ENCODE measurements around the gene PPARA. TPM values are rescaled to one million over a fixed set of nuclear protein-coding genes. Genes with fewer than 3 reads are reported as not detected.

The PPARA gene
- 10.0 and 18.1 TPM in 2 replicates for total RNA-seq (2014; rRNA removed; shearing (Covaris generic))

- DNase-seq (ENCODE audit: low read depth): peak; percentile 72
These were observed at the start of gene PPARA for GRCh38 chr22:46150034-46150654. PPARA (plus strand) TSS chr22:46150526; CDS start chr22:46198384, 47,858 bp downstream.

GRCh38 chr22:46102159-46102558 is 48.2 kb upstream of the PPARA start:
- DNase-seq (ENCODE audit: low read depth): no peak

DNA sequence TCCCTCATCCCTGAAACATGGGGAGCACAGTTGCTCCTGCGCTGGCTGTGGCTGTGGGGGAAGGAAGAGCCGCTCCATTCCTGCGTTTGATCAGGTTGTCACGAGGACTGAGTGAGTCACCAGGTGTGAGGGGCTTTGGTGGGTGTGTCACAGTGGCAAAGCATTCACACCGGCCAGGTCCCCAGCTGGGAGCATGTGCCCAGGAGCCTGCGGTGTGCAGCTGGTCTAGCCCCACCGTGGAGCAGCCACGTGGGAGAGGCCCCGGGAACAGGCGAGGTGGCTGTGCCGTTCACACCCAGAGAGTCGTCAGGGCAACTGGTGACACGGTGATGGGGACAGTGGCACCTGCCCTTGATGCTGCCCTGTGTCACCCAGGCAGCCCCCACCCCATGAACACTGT is 47.6 kb upstream of the PPARA start:
- DNase-seq (ENCODE audit: low read depth): no peak

DNA sequence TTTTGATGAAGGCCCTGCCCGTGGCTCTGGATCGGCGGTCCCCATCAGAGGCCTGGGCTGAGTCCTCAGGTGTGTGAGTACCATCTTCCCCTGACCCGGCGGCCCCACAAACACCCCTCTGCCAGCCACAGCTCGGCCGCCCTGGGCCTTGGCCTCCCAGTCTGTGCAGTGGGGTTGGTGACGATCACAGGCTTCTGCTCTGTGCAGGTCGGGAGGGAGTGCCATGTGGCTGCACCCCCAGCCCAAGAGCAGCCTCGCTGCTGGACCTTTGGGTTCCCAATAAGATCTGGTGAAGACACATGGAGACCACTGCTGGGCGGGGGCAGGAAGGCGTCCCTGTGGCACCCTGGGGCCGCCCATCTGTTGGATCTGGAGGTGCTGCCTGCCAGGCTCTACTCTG is 47.1 kb upstream of the PPARA start:
- DNase-seq (ENCODE audit: low read depth): no peak

DNA sequence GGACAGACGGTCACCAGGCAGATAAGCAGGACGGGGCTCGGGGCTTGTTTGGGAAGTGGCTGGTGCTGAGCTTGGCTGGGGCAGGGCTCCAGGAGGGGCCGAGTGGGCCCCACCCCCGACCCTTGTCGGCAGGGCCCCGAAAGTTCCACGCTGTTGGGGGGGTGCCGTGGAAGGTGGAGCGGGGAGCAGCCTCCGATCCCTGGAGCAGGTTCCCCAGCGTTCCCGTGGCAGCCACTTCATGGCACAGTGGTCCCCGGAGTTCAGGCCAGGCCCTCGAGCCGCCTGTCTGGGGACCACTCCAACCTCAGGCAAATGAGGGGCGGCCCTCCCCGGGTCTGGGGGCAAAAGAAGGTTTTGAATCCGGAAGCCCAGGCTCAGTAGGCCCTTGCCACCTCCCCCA is 46.7 kb upstream of the PPARA start:
- DNase-seq (ENCODE audit: low read depth): no peak

GRCh38 chr22:46104170-46104880 is 46.0 kb upstream of the PPARA start:
- no peak for DNase-seq (ENCODE audit: low read depth)

- no peak for DNase-seq (ENCODE audit: low read depth)
These were observed 45.3 kb upstream of the PPARA start for GRCh38 chr22:46104881-46105493.

- DNase-seq (ENCODE audit: low read depth): peak; percentile 50
These were observed 44.6 kb upstream of the PPARA start for GRCh38 chr22:46105494-46106278.

DNA sequence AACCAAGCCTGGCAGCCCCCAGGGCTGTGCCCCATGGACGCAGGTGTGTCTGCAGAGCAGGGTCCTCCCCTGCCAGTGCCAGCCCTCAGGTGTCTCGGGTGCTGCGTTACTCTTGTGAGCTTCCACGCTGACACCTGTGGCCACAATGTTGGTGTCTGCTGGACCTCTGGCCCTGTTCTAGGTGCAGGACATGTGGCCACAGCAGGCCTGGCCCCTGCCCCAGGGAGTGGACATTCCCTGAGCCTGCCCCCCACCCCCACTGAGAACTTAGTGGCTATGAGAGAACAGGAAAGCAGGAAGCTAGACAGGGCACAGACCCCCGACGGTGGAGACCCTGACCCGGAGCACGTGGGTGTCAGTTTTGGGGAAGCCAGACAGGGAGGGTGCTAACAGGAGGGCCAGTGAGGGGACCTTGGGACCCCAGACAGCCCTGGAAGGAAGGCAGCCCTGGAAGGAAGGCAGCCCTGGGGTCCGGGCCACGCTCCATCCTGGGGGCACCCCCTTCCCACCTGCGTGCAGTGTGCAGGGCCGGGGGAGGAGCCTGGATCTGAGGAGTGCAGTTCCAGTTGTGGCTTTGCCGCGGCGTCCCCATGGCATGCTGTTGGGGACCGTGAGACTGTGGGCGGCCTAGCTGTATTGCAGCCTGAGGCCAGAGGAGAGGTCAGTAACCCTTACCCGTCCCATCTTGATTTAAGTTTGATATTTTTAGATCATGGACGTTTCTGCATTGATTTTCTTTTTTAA is 43.9 kb upstream of the PPARA start:
- DNase-seq (ENCODE audit: low read depth): no peak

DNA sequence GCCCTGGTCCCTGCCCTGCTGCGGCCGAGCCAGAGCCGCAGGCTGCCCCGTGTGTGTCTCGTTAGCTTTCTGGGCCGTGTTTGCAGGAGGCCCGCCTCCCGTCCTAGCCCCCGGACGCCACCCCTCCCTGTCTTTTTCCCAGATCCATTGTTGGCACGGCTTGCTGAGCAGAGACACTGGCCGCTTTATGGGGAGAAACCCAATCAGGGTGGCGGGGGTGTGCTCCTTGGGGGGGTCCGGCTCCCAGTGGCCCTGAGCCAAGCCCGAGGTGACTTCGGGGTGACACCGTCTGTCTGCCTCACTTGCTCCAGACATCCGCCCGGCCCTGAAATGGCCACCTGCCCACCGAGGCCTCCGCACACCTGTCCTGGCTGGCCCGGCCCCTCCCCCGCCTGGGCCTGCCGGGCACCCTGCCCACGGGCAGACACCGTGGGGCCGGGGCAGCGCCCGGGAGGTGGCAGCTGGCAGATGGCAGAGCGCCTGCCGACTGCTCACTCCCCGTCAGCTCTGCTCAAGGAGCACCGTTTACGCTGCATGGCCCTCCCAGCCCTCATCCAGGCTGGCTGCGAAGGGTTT is 43.1 kb upstream of the PPARA start:
- DNase-seq (ENCODE audit: low read depth): no peak

DNA sequence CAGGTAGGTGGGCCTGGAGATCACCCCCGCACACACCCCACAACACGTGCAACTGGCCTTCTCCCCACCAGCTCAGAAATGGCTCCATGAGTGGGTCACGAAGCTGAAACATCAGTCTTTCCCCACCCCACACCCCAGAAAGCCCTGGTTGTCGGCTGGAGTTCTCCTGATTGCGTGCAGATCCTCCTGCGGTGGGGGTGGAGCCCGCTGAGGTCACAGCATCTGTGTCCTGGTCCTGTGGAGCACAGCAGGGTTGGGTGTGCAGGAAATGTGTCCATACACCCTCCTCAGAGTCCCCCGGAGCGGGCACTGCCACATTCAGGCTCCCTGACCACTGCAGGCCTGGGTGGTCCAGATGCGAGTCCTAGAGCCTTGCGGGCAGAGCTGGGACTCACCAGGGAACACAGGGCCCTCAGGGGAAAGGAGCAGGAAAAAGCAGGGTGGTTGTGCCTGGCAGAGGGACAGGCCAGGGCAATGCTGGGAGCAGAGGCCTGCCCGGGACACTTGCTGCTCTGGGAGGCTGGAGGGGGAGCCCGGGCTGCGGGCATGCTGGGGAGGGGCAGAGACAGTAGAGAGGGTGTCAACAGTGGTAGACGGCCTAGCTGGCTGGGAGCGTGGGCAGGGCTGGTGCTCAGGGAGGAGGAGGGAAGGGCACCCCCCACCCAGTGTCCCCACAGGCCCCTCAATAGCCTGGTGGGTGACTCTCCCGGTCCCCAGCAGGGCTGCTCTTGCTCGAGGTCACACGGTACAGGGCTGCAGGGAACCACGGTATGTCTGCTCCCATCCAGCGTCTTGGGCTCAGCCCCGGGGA is 42.4 kb upstream of the PPARA start:
- no peak for DNase-seq (ENCODE audit: low read depth)

GRCh38 chr22:46108564-46109473 is 41.5 kb upstream of the PPARA start:
- DNase-seq (ENCODE audit: low read depth): peak; percentile 67

DNA sequence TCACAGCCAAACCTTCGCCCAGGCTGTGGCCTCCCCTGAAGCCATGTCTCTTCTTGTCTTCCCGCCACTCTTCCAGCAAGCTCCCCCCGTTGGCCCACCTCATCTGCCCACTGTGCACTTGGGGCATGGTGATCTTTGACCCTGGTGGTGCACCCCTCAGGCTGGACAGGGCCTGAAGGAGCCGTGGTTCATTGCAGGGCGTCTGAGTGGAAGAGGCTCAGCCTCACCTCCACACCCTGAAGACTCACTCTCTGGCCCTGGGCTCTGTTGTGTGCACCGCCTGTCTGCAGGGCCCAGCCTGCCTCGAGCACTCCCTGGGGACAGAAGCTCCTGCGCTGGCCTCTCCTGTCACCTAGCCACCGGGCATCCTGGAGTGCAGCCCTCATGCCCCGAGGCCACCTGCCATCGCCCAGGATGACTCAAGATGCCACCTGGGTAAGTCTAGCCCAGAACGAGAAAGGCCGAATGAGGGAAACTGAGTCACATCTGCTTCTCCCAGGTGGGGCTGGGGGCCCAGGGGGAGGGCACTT is 40.8 kb upstream of the PPARA start:
- DNase-seq (ENCODE audit: low read depth): no peak

DNA sequence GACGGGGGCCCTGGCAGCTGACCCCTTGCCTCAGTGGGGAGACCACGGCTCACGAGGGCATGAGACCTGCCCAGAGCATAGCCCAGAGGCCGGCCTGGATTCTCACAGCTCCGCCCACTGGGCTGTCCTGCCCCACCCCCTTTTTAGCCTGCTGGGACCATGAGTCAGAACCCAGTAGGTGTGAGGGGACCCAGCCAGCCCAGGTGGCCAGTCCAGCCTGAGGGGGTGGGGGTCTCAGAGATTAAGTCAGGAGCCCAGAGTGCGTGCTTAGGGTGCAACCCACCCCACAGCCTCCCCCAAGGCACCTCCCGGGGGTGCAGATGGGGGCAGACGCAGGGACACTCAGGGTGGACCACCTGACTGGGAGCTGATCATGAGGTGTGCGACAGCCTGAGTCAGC is 40.1 kb upstream of the PPARA start:
- peak; percentile 64 for DNase-seq (ENCODE audit: low read depth)

DNA sequence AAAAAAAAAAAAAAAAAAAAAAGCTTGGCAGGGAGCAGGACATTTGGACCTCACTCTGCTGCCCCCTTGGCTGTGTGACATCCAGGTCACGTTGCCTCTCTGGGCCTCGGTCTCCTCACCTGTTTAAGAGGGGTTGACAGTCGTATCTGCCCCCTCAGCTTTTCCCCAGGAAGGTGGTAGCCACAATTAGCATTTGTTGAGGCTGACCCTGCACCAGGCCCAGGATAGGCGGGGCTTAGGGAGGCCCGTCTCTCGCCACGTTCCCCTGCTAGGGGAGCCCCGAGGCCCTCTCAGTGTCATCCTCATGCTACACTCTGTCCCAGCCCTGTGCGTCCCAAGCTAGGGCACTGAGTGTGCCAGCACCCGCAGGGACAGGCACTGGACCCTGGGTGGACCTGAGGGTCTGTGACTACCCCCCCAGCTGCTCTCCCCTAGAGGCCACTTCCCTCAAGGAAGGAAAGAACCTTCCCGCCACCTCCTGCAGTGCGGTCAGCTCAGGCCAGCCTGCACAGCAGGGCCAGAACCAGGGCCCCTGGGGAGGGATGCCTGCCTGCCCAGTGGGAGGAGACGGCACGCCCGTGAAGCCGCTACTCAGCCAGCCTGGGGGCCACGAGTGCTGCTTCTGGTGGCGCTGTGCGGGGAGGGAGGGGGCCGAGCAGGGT is 38.5 kb upstream of the PPARA start:
- peak; percentile 37 for DNase-seq (ENCODE audit: low read depth)

GRCh38 chr22:46112405-46112804 is 37.9 kb upstream of the PPARA start:
- DNase-seq (ENCODE audit: low read depth): peak; percentile 12

DNA sequence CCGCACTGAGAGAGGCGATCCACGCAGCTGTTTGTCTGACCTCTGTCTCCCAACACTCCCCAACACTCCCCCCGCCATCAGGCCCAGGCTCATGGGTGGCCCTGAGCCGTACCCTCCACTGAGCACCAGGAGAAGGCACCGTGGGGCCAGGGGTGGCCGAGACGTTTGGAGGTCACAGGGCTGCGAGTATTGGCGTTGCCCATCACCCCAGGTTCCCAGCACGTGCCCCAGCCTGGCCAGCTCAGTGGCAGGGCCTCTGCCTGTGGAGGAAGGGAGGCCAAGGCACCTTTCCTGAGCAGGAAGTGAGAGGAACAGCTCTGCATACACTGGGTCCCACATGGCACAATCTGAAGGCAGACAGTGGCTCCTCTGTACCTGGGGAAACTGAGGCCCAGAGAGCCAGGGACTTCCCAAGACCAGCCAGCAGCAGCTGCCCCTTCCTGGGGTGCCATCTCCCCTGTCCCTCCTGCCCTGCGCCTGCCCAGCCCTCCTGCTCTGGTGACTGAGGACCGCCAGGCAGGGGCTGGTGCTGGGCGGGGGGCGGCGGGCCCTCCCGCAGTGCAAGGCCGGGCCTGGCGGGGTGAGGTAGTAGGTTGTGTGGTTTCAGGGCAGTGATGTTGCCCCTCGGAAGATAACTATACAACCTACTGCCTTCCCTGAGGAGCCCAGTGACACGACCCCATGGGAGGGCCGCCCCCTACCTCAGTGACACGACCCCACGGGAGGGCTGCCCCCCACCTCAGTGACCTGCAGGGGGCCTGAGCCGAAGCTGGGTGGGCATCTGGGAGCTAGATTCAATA is 37.0 kb upstream of the PPARA start:
- DNase-seq (ENCODE audit: low read depth): peak; percentile 28

Measured in M059J (cell line).